GM12872 (cell line): ENCODE data around the gene SUPT6H.

Experiments used
- TF ChIP-seq, protein P1 (sequence below): IDR thresholded peaks from 3 replicates; pipeline ENCODE4 v1.5.1; 2011; ENCODE audit warnings: low read depth, mild to moderate bottlenecking, low read length, moderate library complexity; ENCODE audit not compliant: insufficient read depth

SUPT6H gene

GRCh38 chr17:28718333-28719020 is 56.5 kb downstream of the SUPT6H start:
- TF ChIP-seq, protein P1, sequence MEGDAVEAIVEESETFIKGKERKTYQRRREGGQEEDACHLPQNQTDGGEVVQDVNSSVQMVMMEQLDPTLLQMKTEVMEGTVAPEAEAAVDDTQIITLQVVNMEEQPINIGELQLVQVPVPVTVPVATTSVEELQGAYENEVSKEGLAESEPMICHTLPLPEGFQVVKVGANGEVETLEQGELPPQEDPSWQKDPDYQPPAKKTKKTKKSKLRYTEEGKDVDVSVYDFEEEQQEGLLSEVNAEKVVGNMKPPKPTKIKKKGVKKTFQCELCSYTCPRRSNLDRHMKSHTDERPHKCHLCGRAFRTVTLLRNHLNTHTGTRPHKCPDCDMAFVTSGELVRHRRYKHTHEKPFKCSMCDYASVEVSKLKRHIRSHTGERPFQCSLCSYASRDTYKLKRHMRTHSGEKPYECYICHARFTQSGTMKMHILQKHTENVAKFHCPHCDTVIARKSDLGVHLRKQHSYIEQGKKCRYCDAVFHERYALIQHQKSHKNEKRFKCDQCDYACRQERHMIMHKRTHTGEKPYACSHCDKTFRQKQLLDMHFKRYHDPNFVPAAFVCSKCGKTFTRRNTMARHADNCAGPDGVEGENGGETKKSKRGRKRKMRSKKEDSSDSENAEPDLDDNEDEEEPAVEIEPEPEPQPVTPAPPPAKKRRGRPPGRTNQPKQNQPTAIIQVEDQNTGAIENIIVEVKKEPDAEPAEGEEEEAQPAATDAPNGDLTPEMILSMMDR: no peak

DNA sequence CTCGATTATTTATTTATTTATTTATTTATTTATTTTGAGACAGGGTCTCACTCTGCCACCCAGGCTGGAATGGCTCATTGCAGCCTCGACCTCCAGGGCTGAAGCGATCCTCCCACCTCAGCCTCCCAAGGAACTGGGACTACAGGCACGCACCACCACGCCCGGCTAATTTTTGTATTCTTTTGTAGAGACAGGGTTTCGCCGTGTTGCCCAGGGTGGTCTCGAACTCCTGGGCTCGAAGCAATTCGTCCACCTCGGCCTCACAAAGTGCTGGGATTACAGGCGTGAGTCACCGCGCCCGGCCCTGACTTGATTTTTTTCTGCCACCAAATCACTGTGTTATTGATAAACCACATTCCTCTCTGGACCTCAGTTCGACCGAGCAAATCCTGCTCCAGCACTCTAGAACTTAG is 57.0 kb downstream of the SUPT6H start:
- TF ChIP-seq, protein P1: no peak

DNA sequence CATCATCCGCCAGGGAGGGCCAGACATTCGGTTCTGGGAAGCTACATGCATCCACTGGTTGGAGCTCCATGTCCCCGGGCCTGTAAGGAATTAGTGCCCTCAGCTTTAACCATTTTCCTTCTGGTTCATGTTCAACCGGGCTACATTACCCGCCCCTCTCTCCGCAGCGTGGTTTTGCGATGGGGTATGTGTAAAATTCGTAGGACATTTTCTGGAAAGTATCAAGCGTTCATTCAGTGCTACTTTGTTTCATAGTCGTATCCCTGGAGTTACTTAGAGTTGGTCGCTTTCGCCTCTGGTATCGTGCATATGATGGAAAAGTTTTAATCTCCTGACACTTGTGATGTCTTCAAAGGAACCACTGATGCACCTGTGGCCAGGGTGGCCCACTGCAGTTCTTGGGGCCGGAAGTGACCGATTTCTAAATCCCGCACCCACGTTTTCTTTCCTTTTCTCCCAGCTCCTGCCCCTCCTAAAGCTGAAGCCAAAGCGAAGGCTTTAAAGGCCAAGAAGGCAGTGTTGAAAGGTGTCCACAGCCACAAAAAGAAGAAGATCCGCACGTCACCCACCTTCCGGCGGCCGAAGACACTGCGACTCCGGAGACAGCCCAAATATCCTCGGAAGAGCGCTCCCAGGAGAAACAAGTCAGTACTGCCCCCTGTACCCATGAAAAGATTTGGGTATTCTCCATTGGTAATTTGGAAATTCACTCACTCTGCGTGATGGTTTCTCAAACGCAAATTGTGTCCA is 58.4 kb downstream of the SUPT6H start:
- TF ChIP-seq, protein P1: no peak; the same call in 2 of the 3 replicates

GRCh38 chr17:28722417-28723158 is 60.6 kb downstream of the SUPT6H start:
- TF ChIP-seq, protein P1: no peak

DNA sequence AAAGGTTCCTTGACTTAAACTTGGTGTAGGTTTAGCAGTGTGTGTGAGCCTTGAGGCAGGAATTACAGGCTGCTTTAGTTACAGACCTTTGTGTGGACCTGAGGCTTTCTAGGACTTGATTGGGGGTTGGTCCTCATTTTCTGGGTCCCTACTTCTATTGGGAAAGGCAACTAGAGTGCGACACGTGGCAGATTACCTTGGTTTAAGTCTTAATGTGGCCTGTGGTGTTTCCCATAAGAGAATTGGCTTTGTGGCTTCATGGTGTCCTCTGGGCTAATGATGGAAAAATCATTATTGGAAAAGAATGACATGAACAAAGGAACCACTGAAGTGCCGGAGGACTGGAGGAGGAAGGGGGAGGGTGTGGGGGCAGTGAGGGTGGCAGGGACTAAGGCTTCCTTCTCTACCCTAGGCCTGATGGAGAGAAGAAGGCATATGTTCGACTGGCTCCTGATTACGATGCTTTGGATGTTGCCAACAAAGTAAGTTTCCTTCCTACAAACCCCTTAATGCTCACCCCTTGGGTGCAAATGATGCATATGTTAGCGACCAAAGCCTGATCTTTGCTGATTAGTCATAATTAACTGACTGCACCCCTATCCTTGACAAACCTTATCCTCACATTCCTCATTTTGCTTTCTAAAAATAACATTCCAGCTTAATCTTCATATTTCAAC is 61.3 kb downstream of the SUPT6H start:
- TF ChIP-seq, protein P1: no peak

DNA sequence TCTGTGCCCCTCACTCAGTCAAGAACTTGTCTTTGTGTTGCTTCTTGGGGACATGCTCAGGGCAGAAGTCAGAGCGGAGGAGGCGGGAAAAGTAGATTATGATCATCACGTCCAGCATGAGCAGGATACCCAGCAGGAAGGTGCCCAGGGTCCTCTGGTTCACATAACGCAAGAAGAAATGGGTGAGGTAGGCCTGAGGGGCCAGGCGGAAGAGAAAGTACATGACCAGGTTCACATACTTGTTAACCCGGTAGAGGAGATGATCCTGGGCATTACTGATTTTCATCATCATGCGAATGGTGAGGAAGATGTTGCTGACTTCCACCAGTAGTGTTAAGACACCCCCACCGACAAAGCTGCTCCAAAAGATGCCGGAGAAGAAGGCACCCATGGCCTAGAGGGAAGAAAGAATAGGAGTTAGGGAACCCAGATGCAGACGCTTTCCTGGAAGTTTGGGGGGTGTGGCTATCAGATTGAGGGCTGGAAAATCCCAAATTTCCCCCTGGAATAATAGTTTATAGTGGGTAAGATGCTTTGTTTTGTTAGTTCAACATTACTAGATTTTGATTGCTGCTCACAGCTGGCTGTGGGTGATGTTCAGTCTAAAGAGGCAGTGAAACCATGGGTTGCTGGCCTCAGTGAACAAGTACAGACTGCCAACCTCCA is 62.6 kb downstream of the SUPT6H start:
- TF ChIP-seq, protein P1: no peak
